Measurements from ENCODE around the gene BICD1.

BICD1 gene

DNA sequence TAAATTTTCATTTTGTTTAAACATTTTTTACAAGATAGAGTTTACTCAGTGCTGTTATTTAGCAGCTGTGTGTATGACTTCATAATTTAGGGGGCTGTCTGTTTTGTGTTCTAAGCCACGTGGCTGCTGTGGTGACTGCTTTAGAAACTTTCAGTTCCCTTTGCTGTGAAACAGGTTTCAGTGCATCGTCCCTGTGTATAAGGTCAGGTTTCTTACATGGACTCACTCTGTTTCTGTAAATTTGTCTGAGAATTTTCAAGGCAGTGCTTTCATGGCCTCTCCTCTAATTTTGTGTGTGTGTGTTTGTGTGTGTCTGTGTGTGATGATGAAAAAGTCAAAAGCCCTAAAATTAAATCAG lies 32.4 kb downstream of the BICD1 start:
- in situ Hi-C loops (cut with MboI; ENCODE audit: low sequenced_read_pairs): no loop called here

DNA sequence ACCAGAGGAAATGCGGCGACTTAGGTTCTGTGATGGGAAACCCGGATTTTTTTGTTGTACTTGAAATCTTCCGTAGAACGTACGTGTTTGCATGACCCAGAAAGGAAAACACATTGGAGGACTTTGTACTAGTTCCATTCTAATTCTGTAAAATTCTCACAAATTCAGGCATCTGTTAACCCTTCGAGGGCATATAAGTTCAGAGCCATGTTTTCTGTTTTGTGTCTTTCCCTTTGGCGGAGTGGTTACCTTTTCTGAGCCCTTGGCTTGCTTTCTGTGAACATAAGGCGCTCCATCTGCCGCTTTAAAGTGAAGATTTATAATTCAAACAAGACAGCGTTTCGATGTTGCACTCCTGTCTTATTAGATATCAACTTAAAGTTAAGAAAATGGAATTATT lies 34.2 kb downstream of the BICD1 start:
- in situ Hi-C loops (cut with MboI; ENCODE audit: low sequenced_read_pairs): no loop called here

DNA sequence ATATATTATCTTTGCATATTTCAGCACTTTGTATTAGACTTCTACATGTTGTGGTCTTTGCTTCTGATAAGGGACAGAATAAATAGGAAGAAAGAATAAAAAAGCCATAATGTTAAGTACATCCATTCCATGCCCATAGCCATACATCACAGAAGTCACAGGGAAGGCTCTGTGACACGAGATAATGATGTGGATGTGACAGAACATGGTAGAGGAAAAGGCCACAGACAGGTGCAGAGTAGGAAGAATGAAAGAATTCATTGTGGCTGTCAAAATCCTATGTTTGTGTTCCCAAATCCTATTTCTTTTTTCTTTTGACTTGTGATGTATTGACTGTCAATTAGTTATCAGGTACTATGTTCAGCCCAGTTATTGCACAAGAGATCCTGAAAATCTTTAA lies 38.4 kb downstream of the BICD1 start:
- in situ Hi-C loops (cut with MboI; ENCODE audit: low sequenced_read_pairs): no loop called here

DNA sequence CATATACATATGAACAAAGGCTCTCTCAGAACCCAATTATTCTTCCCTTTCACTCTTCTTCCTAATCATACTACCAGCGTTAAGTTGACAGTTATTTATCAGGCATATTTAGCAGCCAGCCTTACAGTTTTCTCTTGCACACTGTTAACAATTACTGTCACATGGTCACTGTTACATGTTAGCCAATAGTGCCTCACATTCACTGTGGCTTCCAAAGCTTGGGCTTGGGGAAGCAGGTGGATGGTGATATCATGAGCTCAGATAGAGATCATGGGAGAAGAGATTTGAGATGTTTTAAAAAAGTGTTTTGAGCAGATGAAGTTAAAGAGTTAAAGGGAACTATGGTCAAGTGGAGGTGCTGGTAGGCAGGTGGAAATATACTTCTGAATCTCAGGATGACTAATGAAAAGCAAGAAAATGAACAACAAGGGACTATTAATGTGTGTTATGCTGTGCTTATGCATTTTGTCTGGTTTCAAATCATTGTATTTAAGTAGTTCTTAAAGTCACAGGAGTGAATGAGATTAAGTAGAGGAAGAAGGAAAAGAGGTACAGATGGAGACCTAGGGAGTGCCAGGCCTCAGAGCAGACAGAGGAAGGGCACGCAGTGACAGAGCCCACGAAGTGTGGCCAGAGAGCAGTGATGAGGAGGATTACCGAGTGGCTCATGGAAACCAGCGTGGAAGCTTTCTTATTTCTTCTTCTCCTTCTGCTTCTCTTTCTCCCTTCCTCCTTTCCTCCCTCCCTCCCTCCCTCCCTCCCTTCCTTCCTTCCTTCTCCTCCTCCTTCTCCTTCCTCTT lies 39.6 kb downstream of the BICD1 start:
- in situ Hi-C loops (cut with MboI; ENCODE audit: low sequenced_read_pairs): no loop called here

- in situ Hi-C loops (cut with MboI; ENCODE audit: low sequenced_read_pairs): no loop called here
Measured at GRCh38 chr12:32148372-32148771, 41.7 kb downstream of the BICD1 start.

DNA sequence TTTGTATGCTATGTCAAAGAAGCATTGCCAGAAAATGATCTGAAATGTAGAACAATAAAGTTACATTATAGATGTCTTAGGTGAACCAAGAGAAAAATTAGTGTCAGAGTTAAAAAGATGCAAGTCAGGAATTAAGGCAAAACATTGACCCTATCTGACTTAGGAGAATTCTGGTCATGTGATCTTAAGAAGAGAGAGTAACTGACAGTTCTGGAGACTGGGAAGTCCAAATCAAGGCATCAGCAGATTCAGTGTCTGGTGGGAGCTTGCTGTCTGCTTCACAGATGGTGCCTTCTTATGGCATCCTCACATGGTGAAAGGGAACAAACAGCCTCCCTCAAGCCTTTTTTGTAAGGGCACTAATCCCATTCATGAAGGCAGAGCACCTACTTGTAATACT lies 42.8 kb downstream of the BICD1 start:
- in situ Hi-C loops (cut with MboI; ENCODE audit: low sequenced_read_pairs): no loop called here

DNA sequence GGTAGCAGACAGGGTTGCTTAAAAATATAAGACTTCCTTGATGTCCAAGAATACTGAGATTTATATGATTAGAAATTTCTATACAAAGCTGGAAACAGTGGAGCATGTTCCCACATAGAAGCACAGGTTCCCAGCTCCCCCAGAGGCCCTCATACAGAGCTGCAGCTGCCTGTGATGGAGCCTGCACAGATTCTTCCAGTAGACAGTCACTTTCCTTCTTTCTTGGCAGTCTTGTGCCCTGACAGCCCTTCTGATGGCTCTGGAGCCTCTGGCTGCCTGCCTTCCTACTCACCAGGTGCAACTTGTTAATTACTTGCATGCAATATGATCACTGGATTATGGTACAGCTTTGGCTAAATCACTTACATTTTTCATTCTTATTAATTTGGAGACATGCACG lies 44.4 kb downstream of the BICD1 start:
- in situ Hi-C loops (cut with MboI; ENCODE audit: low sequenced_read_pairs): no loop called here

DNA sequence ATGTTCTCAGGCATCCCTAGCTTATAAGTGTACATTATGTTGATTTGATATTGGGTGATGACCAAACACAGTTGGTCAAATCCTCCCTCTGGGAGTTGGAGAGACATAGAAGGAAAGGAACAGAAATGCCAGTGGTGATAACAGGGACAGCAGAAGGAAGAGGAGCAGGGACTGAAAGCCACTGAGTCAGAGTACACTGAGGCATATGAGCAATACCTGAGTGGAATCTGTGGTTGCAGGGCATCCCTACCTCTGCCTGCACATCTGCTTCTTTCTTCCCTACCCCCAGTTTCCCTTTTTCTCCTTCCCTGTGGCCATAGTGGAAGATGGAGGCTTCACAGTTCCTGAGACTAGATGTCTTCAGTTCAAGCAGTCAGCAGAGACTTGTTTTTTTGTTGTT lies 44.9 kb downstream of the BICD1 start:
- in situ Hi-C loops (cut with MboI; ENCODE audit: low sequenced_read_pairs): no loop called here

- in situ Hi-C loops (cut with MboI; ENCODE audit: low sequenced_read_pairs): no loop called here
Measured at GRCh38 chr12:32155041-32155440, 48.4 kb downstream of the BICD1 start.

DNA sequence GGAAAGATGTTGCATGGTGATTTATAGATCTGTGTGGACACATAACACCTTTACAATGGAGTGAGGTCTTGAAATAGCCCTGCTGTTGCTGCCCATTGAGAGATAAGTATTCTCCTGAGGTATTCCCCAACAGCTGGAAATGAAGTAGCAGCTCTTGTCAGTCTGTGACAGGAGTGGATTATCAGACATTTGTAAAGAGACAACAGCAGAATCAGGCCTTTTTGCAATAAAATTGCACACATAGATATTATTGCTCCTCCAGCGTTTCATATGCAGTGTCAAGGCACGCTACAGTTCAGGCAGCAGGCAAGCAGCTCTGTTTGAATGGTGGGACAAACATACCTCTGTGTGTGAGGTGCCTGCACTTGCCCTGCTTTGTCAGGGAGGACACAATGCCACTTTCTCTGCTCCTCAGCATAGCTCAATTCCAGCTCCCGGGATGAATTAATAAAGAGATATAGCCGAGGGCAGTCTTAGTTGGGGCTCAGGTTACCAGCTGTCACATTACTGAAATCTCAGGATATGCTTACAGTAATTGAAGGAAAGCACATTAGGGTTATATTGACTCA lies 49.4 kb downstream of the BICD1 start:
- in situ Hi-C loops (cut with MboI; ENCODE audit: low sequenced_read_pairs): no loop called here

- in situ Hi-C loops (cut with MboI; ENCODE audit: low sequenced_read_pairs): no loop called here
Measured at GRCh38 chr12:32158525-32158924, 51.9 kb downstream of the BICD1 start.

DNA sequence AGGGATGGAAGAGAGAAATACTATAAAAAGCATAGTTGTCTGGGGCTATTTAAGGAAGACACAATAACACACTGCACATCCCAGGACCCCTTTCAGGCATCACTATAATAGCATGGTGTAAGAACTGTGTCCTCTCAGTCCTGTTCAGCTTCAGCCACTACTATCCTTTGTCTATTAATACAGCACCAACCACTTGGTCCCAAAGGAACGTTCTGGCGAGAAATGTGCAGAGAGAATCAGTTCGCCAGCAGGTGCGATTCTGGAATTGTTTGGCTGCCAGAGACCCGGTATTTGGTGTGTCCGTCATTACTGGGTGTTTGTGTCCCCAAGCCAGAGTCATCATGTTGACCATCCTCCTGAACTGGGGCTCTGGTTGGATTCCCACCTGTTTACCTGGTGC lies 52.7 kb downstream of the BICD1 start:
- in situ Hi-C loops (cut with MboI; ENCODE audit: low sequenced_read_pairs): no loop called here

DNA sequence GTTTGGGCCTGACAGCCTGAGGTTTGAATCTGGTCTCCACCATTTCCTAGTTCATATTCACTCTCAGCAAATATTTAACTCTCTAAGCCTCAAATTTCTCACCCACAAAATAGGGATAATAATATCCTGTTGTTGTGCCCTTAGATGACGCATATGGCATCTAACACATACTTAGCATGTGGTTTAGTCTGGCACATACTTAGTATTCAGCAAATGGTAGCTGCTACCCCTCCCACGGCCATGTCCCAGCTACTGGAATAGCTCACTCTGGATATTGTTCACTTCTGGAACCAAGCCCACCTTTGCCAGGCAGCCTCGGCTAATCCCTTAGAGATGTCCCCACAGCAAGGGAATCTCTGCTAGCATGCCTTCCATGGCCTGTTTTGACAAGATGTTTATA lies 53.3 kb downstream of the BICD1 start:
- in situ Hi-C loops (cut with MboI; ENCODE audit: low sequenced_read_pairs): no loop called here

DNA sequence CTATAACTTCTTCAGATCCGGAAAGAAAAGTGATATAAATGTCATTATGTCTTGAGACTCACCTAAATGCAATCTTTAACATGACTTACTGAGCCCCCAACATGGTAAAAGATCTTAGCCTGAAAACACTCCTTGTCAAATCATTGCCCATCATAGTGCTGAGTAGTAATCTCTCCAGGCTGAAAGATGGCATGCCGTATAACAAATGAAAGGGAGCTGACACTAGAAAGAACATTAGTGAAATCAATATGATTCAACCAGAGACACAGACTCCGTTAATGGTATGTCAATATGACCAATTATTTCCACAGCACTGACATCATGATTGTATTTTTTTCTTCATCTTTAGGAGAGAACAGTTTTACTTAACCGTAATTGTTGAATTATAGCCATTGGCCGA lies 54.4 kb downstream of the BICD1 start:
- in situ Hi-C loops (cut with MboI; ENCODE audit: low sequenced_read_pairs): no loop called here

- in situ Hi-C loops (cut with MboI; ENCODE audit: low sequenced_read_pairs): no loop called here
Measured at GRCh38 chr12:32163596-32163995, 56.9 kb downstream of the BICD1 start.

DNA sequence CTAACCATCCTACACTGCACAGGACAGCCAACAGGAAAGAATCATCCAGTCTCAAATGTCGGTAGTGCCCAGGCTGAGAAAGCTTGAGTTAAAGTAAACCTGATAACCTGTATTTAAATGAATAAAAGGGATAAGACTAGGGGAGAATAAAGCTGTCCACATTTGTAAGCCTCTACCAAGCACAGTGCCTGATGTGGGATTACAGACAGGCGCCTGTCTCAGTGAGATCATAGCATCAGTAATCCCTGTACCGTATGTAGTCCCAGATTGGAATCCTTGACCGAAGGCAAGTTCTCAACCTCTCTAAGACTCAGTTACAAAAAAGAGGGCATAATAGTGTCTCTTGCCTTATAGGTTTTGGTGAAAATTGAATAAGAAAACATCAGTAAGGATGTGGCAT lies 59.9 kb downstream of the BICD1 start:
- in situ Hi-C loops (cut with MboI; ENCODE audit: low sequenced_read_pairs): no loop called here

GRCh38 chr12:32170437-32170998 lies 63.9 kb downstream of the BICD1 start:
- in situ Hi-C loops (cut with MboI; ENCODE audit: low sequenced_read_pairs): no loop called here

- in situ Hi-C loops (cut with MboI; ENCODE audit: low sequenced_read_pairs): no loop called here
Measured at GRCh38 chr12:32171211-32171610, 64.6 kb downstream of the BICD1 start.

DNA sequence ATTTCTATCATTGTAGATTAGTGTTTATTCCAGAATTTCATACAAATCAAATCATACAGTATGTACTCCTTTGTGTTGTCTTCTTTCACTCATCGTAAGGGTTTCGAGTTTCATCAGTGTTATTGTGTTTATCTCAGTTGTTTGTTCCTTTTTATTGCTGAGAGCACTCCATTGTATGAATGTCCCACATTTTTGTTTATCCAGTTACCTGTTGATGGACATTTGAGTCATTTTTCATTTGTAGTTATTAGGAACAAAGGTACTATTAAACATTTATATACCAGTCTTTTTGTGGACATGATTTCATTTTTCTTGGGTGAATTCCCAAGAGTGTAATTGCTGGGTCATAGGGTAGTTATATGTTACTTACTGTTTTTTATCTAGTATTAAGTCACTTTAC lies 70.0 kb downstream of the BICD1 start:
- in situ Hi-C loops (cut with MboI; ENCODE audit: low sequenced_read_pairs): no loop called here

GRCh38 chr12:32178341-32179010 lies 71.8 kb downstream of the BICD1 start:
- in situ Hi-C loops (cut with MboI; ENCODE audit: low sequenced_read_pairs): no loop called here

- in situ Hi-C loops (cut with MboI; ENCODE audit: low sequenced_read_pairs): no loop called here
Measured at GRCh38 chr12:32179011-32179395, 72.4 kb downstream of the BICD1 start.

Data from HL-60/S4 (cell line).